LHCN-M2 (cell line): Measurements from ENCODE around the gene ALDH1A3. TPM values are rescaled to one million over a fixed set of nuclear protein-coding genes. Genes with fewer than 3 reads are reported as not detected.

ENCODE experiments used
- DNase-seq: peaks from one replicate; pipeline ENCODE4 v3.0.0-alpha.2; 2012; ENCODE audit warnings: low read depth
- total RNA-seq: library from RNA; depleted of rRNA; stranded (reverse); fragments of >200 nt; gene quantifications from 2 replicates; pipeline ENCODE4 v1.2.3, GENCODE V29; 2014

Gene ALDH1A3
- total RNA-seq, 1 experiment from 2014 or later: 0.11 TPM

DNA sequence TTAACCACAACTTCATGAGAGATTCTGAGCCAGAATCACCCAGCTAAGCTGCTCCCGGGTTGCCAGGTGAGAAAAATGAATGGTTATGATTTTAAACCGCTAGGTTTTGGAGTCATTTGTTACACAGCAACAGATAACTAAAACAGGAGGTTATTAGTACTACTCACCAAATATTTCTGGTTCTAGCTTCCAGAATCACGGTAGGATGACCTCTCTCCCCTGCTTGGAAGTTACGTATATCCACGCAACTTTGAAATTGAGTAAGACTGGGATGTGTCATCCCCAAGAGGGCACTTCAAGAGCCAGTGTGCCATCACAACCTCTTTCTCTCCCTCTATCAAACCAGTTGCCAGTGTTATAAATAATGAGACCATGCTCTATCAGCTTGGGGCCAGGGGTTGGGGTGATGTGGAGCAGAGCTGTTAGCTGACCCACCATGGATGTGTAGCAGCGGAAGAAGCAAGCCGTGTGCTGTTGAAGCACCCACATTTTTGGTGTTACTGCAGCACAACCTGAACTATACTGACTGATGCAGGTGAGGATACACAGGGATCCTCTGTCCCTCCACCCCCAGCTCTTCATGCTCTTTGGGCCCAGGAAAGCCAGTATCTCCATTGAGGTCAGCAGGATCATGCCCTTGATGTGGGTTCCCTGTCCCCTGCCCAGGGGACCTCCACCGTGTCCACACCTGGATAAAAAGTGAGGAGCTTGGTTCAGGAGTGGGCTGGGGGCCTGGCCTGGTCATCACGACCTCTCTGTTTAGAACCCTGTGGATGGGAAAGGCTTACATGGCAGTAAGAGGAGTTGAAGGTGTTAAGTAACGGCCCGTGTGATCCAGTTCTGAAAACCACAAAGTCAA is 19.4 kb upstream of the ALDH1A3 start:
- DNase-seq: no peak

DNA sequence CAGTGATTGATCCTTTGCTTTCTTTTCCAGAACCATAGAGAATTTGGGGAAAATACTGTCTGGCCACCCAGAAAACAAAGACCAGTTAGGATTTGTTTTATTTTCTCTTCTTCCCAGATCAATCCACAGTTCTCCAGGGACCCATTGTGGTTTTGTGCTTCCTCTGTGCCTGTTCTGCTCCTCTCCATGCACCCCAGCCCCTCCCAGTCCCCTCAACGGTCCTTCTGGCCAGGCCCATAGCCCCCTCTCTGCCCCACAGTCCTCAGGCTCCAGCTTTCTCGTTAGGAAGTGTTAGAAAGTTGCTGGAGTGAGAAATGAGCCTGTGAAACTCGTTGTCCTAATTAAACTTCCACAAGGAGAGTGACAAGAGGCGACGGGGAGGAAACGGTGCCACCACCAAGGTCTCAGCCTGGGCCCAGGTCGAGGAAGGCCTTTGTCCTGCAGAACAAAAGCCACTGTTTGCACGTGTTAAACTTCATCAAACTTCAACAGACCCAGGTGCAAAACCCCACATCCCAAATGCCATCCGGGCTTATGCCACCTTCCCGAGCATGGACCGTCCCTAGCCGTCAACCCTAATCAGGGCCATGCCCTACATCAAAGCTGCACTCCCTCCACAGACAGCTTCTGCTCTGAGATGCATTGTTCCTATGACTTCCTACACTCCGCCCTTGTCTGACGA is 18.7 kb upstream of the ALDH1A3 start:
- DNase-seq: no peak

DNA sequence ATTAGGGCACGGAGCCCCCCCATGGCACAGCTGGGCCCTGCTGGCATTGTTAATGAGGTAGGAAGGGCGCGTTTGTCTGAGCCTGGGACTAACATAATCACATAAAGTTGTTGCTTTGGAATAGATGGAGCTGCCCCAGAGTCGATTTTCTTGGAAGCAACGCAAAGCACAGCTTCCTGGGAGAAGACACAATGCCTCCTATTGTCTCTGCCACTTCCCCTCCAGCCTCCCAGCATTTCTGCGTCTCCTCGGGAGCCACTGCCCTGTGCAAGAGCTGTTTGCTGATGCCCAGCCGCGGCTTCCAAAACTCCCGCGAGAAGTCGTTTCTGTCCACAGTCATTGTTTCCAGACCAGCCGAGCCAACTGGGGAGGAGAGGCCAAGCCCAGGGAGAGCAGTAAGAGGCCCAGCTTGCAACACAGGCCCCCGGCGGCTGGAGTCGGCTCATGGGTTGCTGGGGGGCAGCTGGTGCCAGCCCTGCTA is 18.1 kb upstream of the ALDH1A3 start:
- DNase-seq: no peak

DNA sequence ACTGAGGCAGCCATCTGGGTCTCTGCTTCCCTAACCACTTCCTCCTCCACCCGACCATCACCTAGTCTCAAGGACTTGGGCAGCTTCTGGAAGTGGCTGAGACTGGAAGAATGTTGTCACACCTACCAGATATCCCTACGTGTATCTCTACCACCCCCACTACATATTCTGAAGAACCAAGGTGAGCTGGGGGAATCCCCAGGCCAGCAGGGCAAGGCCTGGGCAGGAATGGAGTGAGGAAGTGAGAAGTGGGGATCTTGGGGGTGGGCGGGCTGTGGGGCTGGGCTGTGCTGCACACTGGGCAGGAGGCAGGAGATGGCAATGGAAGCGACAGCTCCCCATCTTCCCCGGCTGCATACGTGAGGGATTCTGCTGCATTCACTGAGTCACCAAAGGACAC is 17.5 kb upstream of the ALDH1A3 start:
- DNase-seq: no peak

DNA sequence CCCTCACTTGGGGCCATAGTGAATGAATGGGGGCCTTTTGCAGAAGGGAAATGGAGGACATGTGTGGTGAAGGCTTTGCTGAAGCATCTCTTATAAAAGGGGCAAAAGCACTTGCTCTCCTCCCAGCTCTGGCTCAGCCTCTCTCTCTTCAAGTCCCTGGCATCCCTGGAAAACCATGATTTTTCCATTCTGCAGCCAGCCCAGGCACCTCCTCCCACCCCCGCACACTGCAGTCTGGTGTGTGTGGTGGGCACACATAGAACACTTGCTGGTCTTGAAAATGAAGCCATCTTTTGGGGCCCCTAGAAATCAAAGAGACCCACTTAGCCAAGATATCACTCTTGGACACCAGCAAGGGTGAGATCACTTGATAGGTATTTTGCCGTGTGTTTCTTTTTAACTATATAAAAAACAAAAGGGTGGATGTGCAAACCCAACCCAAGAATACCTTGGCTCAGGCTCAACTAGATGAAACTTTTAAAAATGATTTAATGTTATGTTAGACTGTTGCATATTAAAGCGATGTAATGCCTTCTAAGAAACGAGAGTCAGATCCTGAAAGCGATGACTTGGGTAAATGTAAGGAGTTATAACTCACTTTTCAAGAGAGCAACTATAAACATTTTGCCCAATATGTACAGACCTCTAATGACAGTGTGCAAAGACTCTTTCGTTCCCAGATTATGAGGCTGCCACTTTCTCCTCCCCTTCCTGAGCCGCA is 16.4 kb upstream of the ALDH1A3 start:
- no peak for DNase-seq

DNA sequence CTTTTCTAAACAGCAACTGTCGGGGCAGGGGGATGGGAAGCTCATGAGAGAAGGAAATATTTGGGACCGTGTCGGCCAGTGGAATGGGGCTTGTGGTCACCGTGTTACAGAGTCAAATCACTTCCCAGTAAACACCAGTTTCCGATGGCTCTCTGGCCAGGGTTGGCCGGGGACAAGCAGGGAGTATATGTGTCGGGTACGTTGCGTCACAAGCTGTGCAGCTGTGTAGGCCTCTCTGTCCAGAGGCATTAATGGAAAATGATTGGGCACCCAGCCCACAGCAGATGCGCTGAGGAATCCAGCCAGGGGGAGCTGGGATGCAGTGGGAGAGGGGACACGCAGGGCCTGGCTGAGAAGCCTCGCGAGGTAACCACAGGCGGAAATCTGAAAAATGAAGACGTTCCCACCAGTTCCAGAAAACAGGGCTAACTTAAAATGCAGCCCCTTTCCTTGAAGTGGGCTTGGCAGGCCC is 15.8 kb upstream of the ALDH1A3 start:
- DNase-seq: peak; percentile 46

DNA sequence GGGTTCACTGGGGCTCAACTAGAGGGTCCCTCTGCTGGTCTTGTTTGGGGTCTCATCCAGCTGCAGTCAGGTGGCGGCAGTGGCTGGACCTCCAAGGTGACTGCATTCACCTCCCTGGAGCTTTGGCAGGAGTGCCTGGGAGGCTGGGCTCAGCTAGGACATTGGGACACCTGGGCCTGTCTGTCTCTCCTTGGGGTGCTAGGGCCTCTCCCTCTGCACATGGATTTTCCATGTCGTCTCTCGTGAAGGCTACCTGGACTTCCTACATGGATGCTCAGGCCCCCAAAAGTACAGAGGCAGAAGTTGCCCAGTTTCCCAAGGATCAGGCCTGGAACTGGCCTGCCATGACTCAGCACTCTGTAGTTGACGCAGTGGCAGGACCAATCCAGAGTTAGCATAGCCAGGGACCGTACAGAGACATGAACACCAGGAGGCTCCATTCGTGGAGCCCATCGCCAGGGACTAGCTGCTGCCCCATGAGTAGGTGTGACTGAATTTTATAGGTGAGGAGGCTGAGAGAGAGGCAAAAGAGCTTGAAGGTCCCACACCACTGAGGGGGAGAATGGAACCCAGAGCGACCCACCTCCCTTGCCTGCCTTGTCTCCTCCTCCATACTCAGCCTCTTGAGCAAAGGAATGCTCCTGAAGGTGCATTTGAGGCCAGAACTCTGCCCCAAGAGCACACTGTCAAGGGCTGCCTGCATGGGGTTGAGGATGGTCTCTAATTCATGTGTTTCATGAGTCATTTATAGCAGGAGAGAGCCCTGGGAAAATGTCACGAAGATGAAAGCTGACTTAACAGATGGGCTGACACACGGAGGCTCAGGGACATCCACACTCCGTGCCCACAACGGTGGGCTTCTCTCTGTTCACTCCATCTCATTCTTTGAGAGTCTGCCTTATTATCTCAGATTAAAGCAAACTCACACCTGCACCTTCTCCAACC is 13.0 kb upstream of the ALDH1A3 start:
- no peak for DNase-seq

DNA sequence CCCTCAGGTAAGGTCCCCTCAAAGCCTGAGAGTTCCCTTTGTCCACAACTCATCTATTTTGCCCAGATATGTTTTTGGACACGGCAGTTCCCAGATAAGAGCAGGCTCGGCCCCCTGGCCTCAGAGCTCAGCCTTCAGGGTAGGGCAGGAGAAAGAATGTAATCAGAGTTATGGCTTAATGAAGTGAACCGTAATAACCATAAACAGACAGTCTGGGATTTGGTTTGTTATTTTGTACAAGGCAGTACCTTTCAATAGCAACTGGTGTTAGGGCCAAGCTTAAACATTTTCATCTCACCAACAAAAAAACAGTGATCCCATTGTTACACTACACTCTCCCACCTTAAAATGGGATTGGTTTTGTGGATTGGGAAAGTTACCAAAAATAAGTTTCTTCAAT is 12.2 kb upstream of the ALDH1A3 start:
- DNase-seq: no peak

DNA sequence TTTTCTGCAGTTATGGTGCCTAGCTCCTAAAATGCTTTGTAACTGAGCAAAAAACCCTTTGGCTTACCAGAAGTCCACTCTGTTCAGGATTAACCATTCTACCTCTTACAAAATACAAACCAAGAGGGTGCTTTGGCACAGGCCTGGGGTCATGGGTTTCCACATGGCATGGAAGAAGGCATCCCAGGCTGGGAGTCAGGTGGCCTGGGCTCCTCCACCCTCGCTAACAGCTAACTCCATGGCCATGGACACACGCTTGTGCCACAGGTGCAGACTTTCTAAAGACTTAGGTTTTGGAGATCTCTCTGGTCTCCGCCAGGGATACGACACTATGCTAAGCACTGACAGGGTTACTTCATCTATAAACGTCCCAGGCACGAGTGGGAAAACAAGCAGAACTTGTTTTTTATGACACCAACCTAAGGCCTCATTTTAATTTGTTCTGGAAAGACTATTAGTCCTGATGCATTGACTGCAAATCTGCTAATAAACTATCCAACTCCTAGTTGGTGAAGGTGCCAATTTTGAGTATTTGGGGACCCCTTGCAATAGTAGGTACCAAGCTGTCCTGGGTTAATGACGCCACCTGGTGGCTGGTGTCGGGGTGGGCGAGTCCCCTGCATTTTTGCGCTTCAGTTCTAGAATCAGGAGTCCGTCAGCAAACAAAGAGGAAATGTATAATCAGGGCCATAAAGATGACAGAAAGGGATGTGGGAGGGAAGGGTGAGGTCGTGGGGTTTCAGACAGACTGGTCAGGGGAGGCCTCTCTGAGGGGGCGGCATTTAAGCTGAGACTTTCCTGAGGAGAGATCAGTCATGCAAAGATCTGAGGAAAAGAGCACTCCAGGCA is 10.3 kb upstream of the ALDH1A3 start:
- no peak for DNase-seq

DNA sequence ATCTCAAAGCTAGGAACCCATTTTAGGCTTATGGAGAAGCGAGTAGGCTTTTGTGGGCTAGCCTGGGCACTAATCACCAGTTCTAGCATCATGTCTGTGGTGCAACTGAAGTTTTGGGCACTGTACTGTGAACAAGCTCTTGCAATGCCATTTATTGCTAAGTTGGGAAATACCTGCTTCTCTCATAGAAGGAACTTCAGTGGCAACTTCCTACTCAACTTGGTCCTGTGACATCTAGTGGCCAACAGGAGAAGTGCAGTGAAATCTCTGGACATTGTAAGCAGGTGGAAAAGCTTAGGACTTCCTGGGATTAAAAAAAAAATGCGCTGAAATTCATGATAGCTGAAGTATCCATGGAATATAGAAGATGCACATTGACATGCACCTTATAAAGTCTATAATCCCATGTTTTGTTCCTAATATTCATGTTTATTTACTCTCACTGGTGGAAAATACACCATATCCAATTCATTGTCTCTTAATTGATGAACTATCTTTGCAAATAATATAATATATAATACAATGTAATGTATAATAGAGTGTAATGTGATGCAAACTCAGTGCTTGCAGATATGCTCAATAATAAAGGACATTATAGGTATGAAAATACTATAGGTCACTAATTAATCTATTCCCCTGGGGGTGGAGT is 6.5 kb upstream of the ALDH1A3 start:
- DNase-seq: peak; percentile 74

DNA sequence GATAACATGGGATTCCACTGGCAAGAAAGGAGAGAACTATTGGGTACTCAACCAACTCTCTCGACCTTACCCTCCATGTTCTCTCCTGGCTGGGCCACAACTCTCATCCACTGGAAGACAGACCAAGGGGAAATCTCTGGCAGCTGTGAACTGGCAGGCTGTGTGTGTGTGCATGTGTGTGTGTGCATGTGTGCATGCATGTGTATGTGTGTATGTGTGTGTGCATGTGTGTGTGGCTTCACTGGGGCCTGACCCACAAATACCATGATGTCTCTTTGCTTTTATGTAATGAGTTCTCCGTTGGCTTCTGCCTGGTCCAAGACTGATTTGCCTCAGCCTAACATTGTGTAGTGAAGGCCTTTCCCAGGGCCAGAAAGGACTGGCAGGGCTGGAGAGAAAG is 4.1 kb upstream of the ALDH1A3 start:
- DNase-seq: no peak

DNA sequence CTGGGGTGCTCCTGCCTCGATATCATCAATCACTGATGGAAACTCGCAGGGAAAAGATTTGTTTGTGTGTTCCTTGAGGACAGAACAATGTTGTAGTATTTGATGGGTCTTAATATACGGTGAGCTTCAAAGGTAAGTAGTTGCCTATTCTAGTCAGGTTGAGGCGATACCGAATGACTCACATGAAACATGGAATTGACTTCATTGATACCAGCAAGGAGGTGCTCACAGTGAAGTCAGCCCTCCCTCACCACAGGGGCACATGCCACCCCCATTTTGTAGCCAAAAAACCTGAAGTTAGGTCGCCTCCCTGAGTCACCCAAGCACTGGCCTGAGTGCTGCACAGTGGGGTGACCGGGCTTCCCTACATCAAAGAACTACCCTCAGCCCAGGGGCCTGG is 3.7 kb upstream of the ALDH1A3 start:
- DNase-seq: no peak

DNA sequence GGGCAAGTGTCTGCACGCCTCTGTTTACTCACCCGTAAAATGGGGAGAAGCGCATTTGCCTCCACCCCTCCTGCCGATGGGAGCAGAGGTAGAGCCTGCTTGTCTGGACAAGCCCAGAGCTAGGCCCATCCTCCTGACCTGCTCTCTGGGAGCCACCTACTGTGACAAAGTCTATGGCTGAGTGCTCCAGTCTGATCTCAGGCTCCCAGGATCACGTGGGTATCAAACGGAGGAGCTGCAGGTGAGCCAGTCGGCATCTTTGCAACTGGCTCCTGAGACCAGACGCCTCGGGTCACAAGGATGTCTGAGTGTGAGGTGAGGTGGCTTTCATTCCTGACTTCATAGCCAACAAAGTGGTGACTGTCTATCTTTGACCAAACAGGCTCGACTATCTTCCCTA is 2.1 kb upstream of the ALDH1A3 start:
- DNase-seq: no peak

DNA sequence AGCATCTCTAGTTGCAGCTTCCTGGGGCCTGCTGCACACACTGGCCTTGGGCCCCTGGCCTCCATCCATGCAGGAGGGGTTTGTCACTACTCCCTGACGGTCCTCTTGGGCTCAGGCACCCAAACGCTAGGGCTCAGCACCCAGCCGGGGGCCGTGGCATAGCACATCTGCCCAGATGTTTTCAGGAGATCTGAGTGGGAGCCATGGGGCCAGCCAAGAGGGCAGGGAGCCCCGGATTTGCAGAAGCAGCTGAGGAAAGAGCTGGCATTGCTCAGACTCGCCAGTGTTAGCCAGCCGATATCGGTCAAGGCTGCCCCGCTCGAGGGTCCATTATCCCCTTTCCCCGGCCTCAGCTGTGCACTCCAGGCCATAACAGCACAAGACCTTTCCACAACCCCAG is 1.5 kb upstream of the ALDH1A3 start:
- no peak for DNase-seq

DNA sequence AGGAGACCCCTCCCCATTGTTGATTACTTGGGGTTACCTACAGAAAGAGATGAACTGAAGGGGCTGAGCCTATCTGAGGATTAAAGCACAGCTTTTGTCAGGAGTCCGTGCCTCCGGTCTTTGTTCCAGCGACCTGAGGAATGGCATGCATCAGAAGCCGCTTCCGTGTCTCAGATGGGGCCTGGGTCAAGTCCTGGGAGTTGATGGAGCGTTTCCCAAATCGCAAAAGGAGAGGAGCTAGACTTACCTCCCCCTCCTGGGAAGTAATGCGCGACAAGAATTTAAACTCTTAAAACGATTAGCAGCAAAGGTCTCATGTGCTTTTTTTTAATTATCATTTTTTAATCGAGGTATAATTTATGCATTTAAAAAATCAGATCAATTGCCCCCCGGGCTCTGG is 983 bp upstream of the ALDH1A3 start:
- DNase-seq: no peak

DNA sequence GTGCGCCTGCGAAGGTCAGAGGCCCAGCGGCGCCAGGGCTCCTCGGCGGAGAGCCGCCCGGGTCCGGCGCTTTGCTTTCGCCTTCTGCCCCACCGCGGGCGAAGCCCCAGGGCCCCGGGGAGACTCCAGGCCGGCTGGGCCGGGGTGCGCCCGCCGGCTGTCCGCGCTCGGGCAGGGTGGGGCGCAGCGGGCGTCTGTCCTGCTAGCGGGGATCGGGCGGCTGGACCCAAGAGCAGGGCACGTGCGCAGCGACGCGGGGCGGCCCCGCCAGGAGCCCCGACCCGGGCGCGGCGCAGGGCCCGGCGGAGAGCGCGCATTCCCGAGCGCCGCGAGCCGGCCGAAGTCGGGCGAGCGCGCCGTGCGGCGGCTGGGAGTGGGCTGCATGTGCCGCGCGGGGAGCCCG is 569 bp upstream of the ALDH1A3 start:
- no peak for DNase-seq

DNA sequence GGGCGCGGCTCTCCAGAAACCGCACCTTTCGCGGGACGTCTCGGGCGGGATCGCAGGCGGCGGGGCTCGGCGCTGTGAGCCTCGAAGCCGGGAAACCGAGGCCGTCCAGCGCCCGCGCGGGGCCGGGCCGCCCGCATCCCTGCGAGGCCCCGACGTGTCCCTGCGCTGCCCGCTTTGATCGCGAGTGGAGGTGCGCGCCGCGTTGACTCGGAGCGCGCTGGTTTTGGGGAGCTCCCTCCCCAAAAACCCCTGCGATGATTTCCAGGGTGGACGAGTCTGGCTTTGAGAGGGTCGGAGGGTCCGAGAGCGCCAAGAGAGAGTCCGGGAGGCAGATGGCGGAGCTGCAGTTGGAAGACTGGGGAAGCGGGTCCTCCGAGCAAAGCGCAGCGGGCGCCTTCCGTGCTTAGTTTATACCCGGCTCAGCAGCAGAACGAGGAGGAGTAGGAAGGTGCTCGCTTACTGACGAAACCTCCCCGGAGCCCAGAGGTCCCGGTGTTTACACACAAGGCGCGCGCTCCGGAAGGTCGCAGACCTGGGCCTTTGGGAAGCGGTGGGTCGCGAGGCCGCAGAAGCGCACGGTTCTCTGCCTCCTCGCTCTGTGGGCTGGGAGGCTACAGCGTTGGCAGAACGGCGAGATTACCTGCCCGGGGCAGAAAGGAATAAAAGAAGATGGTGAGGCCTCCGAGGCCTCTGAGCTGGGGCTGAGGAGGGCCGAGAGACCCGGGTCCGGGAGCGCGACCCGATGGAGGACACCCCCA is 687 bp downstream of the ALDH1A3 start:
- no peak for DNase-seq

DNA sequence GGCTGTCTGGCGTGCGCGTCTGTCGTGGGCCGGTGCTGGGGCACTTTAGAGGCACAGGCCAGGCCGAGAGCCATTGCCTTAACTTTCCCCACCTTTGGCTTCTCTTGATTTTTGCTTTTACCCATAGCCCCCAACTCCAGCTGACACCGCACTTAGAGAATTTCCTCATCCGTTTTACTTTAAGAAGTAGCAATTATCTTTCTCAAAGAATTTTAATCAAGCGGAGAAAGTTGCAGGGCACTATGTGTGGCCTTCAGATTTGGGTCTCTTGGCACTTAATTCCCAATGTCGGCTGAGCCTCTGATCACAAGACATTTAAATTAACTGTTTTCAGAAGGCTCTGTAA is 1.2 kb downstream of the ALDH1A3 start:
- DNase-seq: no peak
